ENCODE results near the gene JPT2.

Gene JPT2

DNA sequence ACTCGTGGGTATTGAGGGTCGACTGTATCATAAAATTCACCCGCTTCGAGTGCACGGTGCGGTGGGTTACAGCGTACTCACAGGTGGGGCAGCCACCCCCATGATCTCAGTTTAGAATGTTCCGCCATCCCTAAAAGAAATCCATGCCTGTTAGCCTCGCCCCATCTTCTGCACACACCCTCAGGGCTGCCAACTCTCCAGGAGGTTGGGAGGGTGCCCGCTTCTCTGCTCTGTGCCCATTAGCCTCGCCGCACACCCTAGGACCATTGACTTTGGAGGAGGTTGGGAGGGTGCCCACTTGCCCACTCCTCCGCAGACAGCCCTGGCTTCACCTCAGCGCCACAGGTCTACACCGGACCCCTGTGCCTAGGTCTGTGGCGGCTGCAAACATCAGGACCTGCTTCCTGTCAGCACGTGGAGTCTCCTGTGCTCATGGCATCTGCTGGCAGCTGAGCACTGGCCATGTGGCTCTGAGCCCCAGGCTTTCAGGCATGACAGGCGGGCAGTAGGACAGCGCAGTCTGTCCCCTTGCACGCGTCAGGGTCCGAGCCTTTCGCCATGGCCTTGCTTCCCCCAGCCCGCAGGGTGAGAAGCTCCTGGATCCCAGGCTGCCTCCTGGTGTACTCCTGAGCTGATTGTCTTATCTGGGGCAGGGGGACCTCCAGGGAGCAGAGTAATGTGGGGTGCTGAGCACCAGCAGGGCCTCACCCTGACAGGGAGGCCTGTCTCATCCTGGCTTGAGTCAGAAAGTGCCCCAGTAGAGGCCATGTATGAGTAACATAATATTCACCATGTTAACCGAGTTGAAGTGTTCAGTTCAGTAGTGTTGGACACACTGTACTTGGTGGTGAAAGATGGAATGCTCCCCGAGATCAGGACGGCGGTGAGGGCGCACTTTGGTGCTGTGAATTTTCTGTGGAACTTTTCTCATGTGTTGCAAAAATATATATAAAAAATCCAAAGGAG is 71.4 kb downstream of the JPT2 start:
- Histone ChIP-seq H3K36me3 (replicated peaks) (peaks cover 41% of the 10 kb centered on the region), H3K27ac (no peak overlapping the region), H3K4me3 (ENCODE audit: low read depth, low read length) (no peak overlapping the region), H3K27me3 (replicated peaks) (no peaks in the 10 kb centered on the region)
- no peak for DNase-seq
- TF ChIP-seq, protein P1, sequence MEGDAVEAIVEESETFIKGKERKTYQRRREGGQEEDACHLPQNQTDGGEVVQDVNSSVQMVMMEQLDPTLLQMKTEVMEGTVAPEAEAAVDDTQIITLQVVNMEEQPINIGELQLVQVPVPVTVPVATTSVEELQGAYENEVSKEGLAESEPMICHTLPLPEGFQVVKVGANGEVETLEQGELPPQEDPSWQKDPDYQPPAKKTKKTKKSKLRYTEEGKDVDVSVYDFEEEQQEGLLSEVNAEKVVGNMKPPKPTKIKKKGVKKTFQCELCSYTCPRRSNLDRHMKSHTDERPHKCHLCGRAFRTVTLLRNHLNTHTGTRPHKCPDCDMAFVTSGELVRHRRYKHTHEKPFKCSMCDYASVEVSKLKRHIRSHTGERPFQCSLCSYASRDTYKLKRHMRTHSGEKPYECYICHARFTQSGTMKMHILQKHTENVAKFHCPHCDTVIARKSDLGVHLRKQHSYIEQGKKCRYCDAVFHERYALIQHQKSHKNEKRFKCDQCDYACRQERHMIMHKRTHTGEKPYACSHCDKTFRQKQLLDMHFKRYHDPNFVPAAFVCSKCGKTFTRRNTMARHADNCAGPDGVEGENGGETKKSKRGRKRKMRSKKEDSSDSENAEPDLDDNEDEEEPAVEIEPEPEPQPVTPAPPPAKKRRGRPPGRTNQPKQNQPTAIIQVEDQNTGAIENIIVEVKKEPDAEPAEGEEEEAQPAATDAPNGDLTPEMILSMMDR (IDR thresholded peaks at IDR 0.05; ENCODE audit: low read depth, low read length, missing control alignments): no peak
- in situ Hi-C loops (cut with HindIII; ENCODE audit: low pct_ligation_motif_present, low sequenced_read_pairs): no loop called here
